NCI-H2107 (cell line): Measurements from ENCODE around the gene ANKMY1.

Experiments
- DNase-seq: peaks from one replicate; lab custom pipeline; 2025; lab: John Stamatoyannopoulos, UW

ANKMY1 gene

DNA sequence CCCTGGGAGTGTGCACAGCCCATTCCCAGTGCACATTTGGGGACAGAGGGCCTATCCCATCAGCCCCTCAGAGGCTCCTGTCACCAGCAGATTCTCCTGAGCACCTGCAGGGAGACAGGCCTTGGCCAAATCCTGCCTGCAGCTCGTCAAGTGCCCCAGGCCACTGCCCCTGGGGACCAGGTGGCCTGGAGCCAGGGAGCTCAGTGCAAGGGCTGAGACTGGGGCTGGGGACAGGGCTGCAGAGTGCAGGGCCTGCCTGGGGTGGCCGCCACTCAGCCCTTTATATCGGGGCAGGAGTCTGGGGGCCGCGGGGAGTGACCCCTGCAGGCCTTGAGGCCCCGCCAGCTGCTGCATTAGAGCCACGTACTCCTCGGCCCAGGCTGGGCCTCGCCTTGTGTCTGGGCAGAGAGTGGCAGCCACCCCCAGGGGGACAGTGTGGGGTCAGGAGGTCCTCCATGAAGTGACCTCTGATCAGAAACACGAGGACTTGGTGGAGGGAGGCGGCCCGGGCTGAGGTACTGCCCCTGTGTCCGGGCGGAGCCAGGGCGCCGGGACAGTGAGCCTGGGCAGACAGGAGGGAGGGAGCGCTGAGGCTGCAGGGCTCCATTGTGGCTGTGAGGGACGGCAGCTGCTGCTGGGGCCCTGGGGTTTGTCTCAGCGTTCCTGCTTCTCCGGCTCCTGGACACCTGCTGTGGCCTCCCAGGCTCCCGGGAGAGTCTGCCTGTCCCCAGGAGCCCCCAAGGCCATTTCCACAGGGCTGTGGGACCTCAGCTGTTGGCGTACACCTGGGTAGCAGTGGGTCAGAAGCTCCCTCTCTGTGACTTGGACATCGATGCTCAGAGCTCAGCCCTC is 98.2 kb downstream of the ANKMY1 start:
- DNase-seq: no peak

GRCh38 chr2:240458900-240459391 is 98.8 kb downstream of the ANKMY1 start:
- peak; percentile 20 for DNase-seq

DNA sequence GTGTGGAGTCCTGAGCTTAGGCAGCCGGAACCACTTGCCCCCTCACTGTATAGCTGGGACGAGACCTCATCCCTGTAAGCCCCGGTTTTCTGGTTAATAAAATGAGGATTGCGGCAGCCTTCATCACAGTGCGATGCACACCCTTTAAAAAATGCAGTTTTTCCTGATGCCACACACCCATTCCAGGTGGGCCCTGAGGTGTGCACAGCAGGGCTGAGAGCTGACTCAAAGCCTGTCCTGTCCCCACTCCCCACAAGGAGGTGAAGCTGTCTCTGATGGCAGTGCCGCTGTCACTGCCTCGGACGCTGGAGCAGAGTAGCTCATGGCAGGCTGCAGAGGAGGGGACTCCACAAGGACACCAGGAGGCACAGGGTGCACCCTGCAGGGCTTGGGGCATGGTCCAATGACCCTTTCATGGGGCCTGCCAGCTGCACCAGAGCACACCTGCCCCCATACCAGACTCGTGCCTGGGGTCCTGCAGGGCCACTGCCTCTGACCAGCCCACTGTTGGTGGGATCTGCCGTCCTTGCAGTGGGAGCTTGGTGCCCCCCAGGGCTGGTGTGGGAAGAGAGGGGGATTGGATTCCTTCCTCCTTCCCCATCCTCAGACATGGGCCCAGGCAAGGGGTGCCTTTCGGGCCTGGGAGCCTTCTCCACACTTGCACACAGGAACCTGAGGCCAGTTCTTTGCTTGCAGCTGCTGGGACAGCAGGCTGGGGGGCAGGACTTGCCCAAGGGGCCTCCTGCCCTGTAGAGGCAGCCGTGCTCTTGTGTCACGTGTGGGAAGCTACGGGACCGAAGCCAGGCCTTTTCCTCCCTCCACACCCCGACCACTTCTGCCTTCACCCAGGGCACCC is 99.5 kb downstream of the ANKMY1 start:
- no peak for DNase-seq

GRCh38 chr2:240457223-240458043 is 100.4 kb downstream of the ANKMY1 start:
- no peak for DNase-seq

DNA sequence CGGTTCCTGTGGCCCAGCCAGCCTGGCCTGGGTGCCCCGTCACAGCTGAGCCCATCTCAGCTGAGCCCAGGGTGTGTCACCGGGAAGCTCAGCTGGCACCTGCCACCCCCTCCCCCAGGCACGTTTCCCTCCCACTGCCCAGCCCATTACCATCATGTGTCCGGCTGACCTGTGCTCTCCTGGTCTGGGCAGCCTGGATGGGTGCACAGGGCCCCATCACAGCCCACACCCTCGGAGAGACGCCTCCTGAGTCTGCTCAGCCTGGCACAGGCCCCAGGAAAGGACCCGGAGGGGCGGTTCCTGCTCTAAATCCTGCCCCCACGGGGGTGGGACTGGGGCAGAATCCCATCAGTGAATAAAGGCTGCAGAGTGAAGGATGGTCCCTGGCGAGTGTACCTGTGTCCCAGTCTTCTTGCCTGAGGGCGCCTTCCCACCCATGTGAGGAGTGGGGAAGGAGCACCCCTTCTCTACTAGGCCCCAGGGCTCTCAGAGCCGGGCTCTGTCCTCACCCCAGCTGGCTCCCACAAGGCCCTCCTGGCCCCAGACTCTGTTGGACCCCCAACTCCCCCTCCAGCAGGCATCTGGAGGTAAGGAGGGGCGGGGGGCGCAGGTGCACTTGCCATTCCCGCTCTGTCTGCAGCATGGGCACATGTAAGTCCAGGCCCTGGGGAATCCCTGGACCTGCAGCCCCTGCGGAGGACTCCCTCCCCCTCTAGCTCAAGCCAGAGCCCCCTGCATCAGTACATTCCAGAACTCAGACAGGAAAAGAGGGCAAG is 101.2 kb downstream of the ANKMY1 start:
- DNase-seq: no peak

GRCh38 chr2:240455647-240456446 is 101.9 kb downstream of the ANKMY1 start:
- no peak for DNase-seq

DNA sequence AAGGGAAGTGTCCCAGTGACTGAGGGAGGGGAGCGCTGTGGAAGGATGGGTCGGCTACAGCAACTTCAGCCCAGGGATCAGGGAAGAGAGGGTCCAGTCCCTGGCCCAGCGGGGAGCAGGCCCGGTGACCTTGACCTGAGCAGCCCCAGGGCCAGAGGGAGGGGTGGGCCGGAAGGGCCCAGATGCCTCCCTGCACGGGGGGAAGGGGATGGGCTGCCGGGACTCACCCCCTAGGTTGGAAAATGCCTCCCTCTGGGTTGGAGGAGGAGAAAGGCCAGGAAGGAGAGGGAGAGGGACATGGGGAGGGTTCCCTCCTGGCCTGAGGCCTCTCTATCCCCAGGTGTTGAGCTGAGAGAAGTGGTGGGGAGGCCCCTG is 102.5 kb downstream of the ANKMY1 start:
- DNase-seq: no peak

DNA sequence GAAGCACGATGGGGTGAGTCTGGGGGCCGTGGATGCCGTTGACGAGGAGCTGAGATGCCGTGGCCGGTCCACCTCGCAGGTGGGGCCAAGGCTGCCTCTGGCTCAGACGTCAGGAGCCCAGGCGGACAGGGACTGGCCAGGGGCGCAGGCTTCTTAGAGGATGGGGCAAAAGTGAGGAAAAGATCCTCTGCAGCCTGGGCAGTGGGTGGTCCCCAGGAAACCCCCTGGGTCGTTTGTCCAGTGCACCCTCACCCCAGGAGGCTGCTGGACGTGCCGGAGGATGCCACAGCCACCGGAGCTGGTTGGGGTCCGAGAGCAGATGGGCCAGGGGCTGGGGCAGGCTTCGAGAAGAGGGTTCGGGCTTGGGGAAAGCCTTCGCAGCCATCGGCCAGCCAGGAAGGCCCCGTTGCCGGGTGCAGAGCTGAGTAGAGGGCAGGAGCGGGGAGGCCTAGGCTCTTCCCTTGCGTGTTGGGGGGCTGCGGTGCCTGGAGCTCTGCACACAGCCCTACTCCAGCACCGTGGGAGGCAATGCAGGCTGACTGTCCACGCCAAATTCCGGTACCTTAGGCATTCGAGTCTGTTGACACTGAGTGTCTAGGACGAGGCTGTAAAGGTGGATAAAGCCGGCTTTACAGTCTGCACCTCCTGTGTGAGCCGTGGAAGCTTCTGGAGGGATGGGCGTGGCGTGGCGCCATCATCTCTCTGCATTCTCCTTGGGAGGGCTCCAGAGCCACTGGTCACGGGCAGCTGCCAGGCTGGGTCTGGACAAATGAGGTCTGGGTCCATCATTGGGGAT is 103.5 kb downstream of the ANKMY1 start:
- no peak for DNase-seq

DNA sequence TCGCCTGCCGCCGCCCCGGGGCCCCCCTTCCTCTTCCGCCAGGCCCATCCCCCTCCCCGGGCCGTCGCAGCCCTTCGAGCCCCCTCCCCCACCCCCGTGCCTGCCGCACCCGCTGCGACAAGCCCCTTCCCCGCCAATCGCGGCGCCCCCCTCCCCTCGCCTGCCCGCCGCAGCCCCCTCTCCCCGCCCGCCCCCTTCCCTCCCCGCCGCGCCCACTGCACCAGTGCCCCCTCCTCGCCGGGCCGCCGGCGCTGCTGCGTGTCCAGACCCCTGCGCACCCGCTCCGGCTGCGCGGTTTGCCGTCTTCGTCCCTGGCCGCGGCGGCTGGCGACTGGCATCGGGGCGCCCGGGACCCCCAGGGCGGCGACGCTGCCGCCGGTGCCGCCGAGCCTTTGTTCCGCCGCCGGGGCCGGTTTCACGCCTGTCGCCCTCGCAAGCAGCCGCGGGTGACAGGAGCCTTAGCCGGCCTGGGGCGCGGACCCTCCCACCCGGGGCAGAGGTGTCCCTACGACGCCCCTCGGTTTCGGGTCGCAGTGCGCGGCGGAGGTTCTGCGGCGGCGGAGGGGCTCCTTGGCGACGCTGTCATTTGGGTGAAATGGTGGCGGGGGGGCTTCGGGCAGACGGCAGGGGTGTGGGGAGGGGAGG is 104.2 kb downstream of the ANKMY1 start:
- DNase-seq: no peak

DNA sequence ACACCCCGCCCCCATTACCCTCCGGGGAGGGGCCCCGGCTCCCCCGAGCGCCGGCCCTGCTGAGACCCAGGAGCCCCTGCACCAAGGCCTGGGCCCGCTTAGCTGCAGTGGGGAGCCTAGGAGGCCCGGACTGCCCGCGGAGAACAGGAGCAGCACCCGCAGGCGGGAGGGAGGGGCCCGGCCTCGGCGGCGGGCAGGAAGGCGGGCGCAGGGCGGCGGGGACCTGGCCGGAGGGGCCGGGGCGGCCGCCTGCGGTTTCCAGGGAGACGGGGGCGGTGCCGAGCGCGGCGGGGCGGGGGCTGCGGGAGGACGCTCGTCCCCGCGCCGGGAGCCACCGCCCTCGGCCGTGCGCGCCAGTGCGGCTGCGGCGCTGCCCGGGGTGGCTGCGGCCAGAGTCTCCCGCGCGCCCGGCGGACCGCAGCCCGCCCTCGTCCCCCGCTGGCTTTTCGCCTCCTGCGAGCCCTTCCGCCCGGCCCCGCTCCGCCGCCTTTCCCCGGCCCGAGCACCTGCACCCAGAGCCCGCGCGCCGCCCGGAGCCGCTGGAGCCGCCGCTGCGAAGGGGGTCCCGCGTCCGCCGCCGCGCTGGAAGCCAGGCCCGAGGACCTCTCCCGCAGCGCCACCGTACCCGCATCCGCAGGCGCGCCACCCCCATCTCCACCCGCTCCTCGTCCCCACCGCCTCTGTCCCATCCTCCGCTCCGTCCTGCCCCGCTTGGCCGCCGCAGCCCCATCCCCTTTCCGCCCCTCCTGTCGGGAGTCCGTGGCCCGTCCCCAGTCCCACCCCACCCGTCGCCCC is 105.1 kb downstream of the ANKMY1 start:
- DNase-seq: no peak

DNA sequence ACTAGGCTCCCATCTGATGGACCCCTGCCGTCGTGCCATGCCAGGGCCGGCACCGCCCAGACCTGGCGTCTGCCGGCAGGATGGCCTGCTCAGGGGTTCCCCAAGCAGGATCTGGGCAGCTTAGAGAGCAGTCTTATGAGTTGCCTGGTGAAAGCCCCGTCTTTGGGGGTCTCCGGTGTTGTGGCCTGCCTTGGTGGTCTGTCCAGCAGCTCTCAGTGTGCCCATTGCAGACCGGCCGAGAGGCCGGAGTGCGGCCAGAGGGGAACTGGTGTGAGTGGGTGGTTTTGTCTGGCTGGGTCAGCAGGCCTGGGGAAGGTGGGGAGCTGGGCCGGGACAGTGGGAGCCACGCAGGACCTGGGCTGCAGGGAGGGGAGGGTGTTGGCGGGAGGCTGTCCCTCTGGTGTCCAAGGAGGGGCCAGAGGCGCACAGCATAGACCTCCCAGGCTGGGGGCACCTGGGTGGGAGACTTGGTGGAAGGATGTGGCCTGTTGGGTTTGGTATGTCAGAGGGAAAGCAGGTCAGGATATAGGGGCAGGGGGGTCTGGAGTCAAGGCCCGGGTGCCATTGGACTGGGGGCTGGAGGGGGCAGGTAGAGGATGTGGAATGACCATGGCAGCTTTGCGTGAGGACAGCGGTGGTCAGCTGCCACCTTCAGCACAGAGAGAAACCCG is 105.9 kb downstream of the ANKMY1 start:
- DNase-seq: no peak

- DNase-seq: no peak
Measured at GRCh38 chr2:240451108-240451611, 106.6 kb downstream of the ANKMY1 start.

GRCh38 chr2:240450532-240451107 is 107.2 kb downstream of the ANKMY1 start:
- no peak for DNase-seq

DNA sequence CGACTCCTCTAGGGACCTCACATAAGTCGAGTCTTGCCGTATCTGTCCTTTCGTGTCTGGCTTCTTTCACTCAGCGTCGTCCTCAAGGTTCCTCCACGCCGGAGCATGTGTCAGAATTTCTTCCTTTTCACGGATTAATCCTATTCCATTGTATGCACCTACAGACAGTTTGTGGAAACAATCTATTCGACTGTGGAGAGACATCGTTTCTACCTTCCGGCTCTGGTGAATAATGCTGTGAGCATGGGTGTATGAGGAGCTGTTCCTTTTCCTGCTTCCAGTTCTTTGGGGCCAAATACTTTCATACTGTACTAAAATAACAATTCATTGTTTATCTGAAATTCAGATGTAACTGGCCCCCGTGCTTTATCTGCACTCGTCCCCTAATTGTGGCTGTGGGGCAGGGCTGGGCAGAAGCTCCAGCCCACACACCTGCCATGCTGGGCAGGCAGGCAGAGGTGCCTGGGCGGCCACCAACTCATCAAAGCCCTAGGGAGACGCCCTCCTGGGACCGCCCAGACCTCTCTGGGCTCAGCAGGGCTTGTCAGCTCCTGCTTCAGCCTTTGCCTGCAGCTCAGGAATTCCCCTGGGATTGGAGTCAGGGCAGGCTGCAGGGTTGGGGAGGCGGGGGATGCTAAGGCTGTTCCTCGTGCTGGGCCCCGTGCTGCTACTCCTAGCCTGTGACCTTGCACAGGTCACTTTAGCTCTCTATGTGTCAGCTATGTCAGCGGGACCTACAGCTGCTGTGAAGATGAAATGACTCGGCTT is 107.8 kb downstream of the ANKMY1 start:
- DNase-seq: peak; percentile 38

DNA sequence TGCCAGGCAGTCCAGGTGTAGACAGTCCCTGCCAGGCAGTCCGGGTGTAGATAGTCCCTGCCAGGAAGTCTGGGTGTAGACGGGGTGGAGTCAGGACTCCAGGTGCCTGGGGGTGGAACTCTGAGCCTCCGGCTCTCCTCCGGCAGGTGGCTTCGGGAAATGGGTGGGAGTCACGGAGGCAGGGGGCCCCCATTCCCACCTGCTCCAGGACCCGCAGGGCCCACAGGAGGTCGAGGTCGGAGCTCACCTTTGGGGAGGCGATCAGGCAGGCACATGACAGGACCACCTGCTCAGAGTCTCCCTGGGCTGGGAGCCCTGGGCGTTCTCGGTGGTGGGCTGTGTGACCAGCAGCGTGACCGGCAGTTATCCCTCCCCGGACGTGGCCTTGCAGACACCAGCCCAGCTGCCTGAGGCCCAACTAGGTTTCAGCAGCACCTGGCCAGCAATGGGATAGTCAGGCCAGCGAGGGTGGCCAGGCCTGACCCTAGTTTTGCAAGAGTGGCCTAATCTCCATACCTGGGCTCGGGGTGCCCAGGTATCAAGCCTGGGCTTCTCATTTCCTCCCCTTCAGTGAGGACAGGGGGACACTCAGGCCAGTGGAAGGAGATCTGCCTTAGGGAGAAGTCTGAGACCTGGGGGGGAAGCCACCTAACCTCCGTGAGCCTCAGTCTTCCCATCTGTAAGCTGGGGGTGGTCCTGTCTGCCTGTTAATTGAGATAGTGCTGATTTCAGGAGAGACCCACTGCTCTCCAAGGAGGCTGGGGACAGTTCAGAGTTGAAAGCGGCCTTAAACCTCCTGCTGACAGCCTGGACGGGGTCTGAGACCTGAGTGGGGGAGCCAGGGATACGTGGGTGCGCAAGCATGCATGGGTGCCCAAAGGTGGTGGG is 109.2 kb downstream of the ANKMY1 start:
- no peak for DNase-seq
